NCI-H128 (cell line): ENCODE data around the gene TMEM9.

Source experiments
- DNase-seq: peaks from one replicate; lab custom pipeline; 2025; ENCODE audit not compliant: unreplicated experiment; lab: John Stamatoyannopoulos, UW

Gene TMEM9

DNA sequence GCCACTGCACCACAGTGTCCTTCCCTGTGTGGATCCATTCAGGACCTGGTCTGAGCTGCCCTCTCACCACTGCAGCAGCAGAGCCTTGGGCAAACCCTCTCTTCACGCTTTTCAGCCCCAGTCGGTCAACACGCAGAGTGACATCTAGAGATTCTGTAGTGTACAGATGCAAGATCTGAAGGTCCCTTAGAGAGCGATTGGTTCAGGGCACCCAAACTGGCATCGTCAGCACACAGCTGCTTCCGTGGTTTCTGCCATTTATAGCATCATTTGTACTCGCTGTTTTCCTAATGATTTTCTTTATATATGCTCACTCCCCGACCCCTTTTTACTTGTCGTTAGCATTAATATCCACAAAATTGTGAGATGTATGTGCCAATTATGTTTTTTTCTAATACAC is 25.8 kb downstream of the TMEM9 start:
- no peak for DNase-seq

DNA sequence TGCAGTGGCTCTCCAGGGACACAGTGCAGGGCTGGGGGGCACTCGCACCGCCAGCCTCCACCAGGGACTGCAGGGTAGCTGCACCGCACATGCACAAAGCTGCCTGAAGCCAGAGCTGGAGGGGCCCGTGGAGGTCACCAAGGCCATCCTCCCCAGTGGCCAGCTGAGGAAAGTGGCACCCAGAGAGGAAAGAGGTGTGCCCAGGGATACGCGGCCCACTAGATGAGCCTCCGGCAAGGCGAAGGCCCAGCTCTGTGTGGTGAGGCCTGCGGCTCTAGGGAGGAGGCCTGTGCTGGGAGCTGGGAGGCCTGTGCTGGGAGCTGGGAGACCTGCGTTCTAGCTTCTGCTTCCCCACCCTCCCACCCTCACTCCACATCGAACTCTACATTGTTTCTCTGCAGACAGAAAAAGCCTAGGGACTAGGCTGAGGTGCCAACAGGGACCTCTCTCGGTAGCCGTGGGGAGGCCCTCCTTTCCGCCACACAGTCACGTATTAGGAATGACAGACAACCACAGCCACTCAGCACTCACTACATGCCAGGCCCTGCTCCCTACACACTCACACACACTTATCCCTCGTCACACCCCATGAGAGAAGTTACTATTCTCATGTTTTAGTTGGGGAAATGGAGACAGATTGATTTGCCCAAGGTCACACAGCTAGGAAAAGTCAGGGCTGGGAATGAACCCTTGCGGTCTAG is 26.4 kb downstream of the TMEM9 start:
- no peak for DNase-seq

GRCh38 chr1:201126832-201127754 is 27.2 kb downstream of the TMEM9 start, which contains the start of gene ASCL5:
Gene ASCL5, minus strand, starts transcription at chr1:201127184. Its CDS starts 11,812 bp downstream, at chr1:201115372.
- DNase-seq = no peak

GRCh38 chr1:201126463-201126831 is 27.8 kb downstream of the TMEM9 start:
- DNase-seq = no peak

DNA sequence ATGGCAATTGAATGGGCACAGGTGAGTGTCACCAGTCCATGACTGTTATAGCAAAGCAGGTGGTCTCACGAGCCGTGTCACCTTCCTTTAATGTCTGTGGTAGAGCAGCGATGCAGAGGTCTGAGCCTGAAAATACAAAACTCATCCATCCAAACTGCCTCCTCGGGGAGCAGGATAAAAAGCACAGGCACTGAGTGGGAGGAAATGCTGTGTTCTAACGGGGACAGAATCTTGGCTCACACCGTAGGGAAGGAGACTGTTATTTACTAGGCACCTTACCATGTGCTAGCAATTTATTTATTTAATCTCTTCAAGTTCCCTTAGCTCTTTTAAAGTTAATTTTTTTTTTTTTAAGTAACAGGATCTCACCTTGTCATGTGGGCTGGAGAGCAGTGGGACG is 28.5 kb downstream of the TMEM9 start:
- no peak for DNase-seq

- DNase-seq = no peak
Observed at GRCh38 chr1:201125019-201125418, 29.3 kb downstream of the TMEM9 start.

DNA sequence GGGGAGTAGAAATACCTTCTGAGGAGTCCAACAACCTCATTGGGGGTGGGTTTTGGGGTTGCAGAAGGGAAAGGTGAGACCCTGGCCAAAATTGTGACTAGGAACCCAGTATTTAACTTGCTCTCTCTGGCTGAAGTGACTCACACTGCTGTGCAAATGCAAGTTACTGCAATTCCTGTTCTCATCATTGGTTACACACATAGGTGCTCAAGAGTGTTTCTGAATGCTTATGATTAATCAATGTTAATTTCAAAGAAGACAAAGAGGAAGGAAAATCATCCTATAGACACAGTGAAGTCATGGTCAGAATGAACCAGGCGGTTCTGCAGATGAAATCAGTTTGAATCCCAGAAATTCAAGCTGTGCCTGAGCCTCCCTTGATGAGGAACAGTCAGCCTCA is 30.4 kb downstream of the TMEM9 start:
- no peak for DNase-seq

DNA sequence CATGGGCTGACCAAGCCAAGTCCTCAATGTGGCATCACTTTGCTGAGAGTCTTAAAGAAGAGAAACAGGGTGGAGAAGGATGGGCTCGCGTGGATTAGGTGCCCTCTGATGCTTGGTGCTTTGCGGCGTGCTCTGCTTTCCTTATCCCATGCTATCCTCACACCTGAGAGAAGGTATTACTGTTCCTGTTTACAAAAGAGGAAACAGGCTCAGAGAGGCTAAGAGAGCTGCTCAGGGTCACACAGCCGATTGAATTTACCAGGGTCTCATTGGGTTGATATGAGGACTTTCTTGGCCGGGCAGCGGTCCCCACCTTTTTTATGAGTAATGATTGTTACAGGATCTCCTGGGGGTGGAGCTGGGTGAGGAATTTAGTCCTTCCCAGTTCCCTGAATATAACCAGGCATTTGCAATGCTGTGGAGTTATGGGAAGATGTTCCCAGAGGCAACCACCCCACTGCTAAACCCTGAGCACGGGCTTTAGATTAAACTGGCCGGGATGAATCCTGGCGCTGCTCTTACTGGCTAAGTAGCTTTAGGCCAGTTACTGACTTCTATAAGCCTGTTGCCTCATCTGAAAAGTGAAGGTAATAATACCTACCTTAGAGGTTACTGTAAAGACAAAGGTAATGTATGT is 31.8 kb downstream of the TMEM9 start:
- no peak for DNase-seq

GRCh38 chr1:201119206-201120197 is 34.8 kb downstream of the TMEM9 start:
- DNase-seq = no peak

DNA sequence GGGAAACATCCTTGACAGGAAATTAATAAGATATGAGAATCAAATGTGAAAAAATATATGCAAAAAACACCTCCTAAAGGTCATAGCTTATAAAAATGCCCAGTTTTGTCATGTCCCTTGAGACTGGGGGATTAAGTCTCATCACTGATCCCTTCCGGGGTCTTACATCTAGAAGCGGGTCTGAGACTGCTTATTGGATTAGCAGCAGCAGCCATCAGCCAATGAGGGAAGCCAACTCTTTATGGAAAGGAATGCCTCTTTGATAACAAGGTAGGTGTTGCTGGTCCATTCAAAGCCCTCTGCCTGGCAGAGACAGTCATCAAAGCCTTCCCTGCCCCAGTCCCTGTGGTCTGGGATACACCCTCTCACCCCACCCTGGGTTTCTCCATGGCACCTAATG is 38.2 kb downstream of the TMEM9 start:
- DNase-seq = no peak

- no peak for DNase-seq
Observed at GRCh38 chr1:201115390-201115937, 38.8 kb downstream of the TMEM9 start.

DNA sequence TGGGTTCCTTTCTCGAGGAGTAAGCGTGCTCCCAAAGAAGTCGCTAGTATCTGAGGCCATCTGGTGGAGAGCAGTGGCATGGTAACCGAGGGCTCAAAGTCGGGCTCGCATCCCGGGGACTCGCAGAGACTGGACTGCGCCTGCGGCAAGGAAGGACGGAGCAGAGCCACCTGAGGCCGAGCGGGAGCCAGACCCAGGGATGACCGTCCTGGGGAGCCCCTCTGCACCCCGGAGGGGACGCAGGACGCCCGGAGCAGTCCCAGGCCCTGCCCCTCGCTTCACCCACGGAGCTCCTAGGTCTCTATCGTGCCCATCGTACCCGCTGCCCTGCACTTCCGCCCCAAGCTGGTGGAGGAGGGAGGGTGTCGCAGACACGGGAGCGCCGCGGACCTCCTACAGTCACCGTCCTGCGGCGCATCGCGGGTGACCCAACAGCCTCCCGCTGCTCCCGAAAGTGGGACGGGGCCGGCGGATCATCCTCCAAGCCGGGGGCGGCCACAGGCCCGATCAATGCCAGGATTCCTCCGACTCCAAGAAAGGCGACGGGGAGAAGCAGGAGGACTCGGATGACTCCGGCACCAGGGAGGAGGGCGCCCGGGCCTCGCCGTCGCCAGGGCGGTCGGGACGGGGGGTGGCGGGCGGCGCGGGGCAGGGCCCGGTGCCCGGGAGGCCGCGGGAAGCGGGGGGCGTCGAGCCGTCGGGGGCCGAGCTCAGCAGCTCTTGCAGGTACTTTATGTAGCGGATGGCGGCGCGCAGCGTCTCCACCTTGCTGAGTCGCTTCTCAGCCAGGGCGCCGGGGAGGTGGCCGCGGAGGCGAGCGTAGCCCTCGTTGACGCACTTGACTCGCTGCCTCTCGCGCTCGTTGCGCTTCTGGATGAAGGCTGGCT is 39.8 kb downstream of the TMEM9 start:
- peak; percentile 93 for DNase-seq

GRCh38 chr1:201113451-201114244 is 40.6 kb downstream of the TMEM9 start:
- DNase-seq = no peak

GRCh38 chr1:201112926-201113325 is 41.3 kb downstream of the TMEM9 start:
- DNase-seq = no peak

DNA sequence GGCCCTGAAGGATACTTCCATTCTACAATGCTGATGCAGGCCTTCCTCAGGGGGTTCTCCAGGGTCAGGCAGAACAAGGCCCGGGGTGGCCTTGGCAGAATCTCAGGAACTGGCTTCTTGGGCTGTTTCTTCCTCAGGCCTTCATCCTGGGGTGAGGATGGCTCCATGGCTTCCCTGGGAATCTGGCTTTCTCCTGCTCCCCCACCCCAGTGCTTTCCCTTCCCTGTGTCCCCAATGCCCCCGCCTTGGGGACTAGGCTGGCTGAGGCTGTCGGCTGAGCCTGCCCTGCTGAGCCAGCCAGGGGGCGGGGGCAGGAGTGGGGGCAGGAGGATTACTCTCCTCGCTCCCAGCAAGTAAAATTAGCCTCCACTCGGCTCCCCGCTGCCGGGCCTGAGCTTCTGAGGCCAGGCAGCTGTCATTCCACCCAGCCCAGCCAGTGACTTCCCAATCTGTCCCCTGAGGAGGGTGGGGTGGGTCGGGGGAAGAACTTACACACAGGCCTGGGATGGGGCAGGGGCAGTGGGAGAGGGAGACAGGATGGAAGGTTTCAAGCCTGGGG is 42.0 kb downstream of the TMEM9 start, which contains the start of gene CACNA1S:
Gene CACNA1S, minus strand, starts transcription at position 254 of the 559 bp plus-strand sequence. Its CDS starts 87 bp downstream, at position 167.
- no peak for DNase-seq

- no peak for DNase-seq
Observed at GRCh38 chr1:201111672-201112071, 42.6 kb downstream of the TMEM9 start.

DNA sequence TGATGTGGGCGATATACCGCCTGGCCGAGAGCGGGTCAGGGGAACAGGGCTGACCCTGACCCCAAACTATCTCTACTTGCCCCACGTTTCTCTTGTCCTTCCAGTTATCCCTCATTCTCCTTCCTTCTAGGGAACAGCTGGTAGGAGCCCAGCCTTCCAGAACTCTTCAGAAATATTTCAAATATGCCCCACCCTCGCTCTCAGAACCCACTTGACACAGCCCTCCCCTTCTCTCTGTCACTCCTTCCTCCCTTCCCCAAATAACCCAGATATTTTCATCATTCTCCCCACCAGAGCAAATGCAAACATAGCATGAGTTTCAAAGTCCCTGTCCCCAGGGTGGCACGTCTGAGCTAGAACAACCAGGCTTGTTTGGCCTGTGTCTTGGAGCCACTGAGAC is 43.1 kb downstream of the TMEM9 start:
- no peak for DNase-seq

DNA sequence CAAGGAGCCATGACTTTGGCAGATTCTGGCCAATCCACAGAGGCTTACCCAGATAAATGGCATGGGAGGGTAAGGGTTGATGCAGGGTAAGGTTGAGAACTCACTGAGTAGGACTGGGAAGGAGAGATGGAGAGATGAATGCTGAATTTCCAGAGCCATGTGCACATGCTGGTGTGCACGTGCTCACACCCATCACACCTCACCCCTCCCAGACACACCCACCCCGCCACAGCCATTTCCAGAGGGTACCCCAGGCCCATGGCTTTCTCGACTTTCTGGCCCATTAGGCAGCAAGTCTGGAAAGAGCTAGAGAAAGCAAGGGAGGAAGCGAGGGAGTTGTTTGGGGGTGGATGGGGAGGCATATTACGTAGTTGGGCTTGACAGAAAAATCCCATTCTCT is 43.7 kb downstream of the TMEM9 start:
- DNase-seq = no peak
